ENCODE measurements around the gene YAF2.

Gene YAF2

DNA sequence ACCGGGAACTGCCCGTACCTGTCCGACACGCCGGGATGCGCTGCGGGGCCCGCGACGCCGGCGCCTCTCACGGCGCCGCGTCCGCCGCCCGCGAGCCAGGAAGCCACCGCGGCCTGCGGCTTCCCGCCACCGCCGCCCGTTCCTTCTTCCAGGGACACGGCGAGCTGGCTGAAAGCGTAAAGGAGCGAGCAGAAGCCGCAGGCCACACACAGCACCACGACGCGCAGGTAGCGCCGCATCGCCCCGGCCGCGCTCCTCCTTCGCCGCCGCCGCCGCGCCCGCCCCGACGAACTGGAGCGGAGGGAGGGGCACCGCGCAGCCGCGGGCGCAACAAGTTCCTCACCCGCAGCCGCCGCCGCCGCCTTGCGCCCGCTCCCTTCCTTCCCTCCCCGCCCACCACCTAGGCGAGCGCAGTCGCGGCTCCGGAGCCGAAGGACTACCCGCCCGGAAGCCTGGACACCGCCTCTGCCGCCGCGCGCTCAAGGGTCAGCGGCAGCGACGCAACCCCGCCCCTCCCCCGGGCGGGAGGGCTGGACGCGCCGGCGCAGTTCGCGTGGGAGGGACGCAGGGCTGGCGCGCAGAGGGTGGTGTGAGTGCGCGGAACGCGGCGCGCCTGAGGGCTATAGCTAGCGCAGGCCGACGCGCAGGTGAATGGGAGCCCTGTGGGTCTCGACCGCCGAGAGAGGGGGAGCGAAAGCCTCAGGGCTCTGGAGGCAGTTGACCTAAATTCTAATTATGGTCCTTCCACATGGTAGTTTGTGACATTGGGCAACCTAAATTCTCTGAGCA is 93.4 kb downstream of the YAF2 start, which contains the start of gene GXYLT1:
Gene GXYLT1 (minus strand): TSS at position 467 of the 789 bp plus-strand sequence. CDS start 228 bp downstream, at position 239.
- H3K27me3 ChIP-seq (ENCODE audit: control insufficient read depth, low read length) = no peaks in the 10 kb centered on the region
- peak within 1 kb of the TSS; percentile 85 for H3K4me2 ChIP-seq (ENCODE audit: low read length)
- no peak for TF ChIP-seq EZH2phosphoT487 (IDR thresholded peaks at IDR 0.05; ENCODE audit: borderline replicate concordance, low read length)
- TF ChIP-seq, protein P1, sequence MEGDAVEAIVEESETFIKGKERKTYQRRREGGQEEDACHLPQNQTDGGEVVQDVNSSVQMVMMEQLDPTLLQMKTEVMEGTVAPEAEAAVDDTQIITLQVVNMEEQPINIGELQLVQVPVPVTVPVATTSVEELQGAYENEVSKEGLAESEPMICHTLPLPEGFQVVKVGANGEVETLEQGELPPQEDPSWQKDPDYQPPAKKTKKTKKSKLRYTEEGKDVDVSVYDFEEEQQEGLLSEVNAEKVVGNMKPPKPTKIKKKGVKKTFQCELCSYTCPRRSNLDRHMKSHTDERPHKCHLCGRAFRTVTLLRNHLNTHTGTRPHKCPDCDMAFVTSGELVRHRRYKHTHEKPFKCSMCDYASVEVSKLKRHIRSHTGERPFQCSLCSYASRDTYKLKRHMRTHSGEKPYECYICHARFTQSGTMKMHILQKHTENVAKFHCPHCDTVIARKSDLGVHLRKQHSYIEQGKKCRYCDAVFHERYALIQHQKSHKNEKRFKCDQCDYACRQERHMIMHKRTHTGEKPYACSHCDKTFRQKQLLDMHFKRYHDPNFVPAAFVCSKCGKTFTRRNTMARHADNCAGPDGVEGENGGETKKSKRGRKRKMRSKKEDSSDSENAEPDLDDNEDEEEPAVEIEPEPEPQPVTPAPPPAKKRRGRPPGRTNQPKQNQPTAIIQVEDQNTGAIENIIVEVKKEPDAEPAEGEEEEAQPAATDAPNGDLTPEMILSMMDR (IDR thresholded peaks at IDR 0.05; ENCODE audit: low read depth, low read length, poor library complexity, severe bottlenecking) = no peak
- H3K36me3 ChIP-seq (ENCODE audit: control insufficient read depth, low read length) = no peaks in the 10 kb centered on the region
- peak within 1 kb of the TSS; percentile 54 for H3K27ac ChIP-seq (ENCODE audit: low read depth, low read length)
- peak within 1 kb of the TSS; percentile 82 for H3K4me3 ChIP-seq (ENCODE audit: low read length)
- H4K20me1 ChIP-seq (ENCODE audit: control insufficient read depth, insufficient read depth, low read depth, low read length) = peaks cover 7% of the 10 kb centered on the region; the same call in 1 of the 2 replicates
- no peaks in the 10 kb centered on the region for H3F3A ChIP-seq (ENCODE audit: control insufficient read depth, insufficient read depth)
- peaks cover 46% of the 10 kb centered on the region for H3K79me2 ChIP-seq (ENCODE audit: control insufficient read depth, low read length)
- H3K9me3 ChIP-seq (ENCODE audit: control insufficient read depth, insufficient read depth, low read length) = no peaks in the 10 kb centered on the region
- H3K4me1 ChIP-seq (ENCODE audit: control insufficient read depth, low read length) = peaks cover 25% of the 10 kb centered on the region
- no peaks in the 10 kb centered on the region for H3K9me2 ChIP-seq (replicated peaks; ENCODE audit: control insufficient read depth, low read length)

DNA sequence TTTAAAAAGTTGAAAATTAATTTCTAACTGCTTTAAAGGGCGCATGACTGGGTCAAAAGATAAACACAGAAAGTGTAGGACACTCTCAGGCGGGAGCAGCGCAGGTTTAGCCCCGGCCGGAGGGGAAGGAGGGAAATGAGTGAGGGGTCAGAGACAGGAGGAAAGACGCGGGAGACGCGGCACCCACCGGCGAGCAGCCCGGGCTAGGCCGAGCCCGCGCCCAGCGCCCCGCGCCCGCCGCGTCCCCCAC is 94.0 kb downstream of the YAF2 start:
- Histone ChIP-seq H3K27ac (ENCODE audit: low read depth, low read length) (peak overlapping the region; percentile 54), H3K4me1 (ENCODE audit: control insufficient read depth, low read length) (peaks cover 25% of the 10 kb centered on the region), H3K4me3 (ENCODE audit: low read length) (peak overlapping the region; percentile 82), H3K9me3 (ENCODE audit: control insufficient read depth, insufficient read depth, low read length) (no peaks in the 10 kb centered on the region), H3K9me2 (replicated peaks; ENCODE audit: control insufficient read depth, low read length) (no peaks in the 10 kb centered on the region), H3K27me3 (ENCODE audit: control insufficient read depth, low read length) (no peaks in the 10 kb centered on the region), H4K20me1 (ENCODE audit: control insufficient read depth, insufficient read depth, low read depth, low read length) (peaks cover 7% of the 10 kb centered on the region; the same call in 1 of the 2 replicates), H3F3A (ENCODE audit: control insufficient read depth, insufficient read depth) (no peaks in the 10 kb centered on the region), H3K4me2 (ENCODE audit: low read length) (peak overlapping the region; percentile 85), H3K36me3 (ENCODE audit: control insufficient read depth, low read length) (no peaks in the 10 kb centered on the region), H3K79me2 (ENCODE audit: control insufficient read depth, low read length) (peaks cover 51% of the 10 kb centered on the region)
- TF ChIP-seq, protein P1 (IDR thresholded peaks at IDR 0.05; ENCODE audit: low read depth, low read length, poor library complexity, severe bottlenecking) = no peak
- no peak for TF ChIP-seq EZH2phosphoT487 (IDR thresholded peaks at IDR 0.05; ENCODE audit: borderline replicate concordance, low read length)

DNA sequence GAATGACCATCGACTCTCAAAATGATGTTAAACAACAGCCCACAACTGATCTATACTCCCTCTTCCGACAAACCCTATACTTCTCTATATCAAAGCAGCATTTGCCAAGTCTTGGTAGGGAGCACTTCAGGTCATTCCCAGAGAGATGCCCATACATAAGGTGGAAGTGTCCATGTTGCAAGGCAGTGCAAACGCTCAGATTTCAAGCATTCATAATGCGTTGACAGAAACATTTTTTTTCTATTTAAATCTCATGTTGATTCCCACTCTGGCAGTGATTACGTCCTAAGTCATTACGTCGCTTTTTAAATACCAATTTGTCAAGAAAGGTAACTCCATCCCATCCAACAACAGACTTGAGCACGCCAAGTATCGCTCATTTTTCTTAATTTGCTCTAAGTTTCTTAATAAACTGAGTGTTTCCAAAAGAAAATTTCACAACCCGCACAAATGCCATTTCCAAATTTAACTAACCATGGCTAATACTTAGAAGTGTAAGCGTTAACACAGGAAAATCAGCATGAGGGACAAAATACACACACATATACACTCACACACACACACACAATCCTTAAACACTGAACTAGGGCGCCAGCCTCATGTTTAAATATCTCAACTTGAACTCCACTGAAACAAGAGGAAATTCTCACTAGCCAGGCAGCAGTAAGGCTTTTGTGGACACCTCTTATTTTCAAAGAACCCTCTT is 94.4 kb downstream of the YAF2 start:
- Histone ChIP-seq H3K4me1 (ENCODE audit: control insufficient read depth, low read length) (peaks cover 25% of the 10 kb centered on the region), H3K27me3 (ENCODE audit: control insufficient read depth, low read length) (no peaks in the 10 kb centered on the region), H3K4me2 (ENCODE audit: low read length) (peak overlapping the region; percentile 85), H3K36me3 (ENCODE audit: control insufficient read depth, low read length) (no peaks in the 10 kb centered on the region), H3K79me2 (ENCODE audit: control insufficient read depth, low read length) (peaks cover 56% of the 10 kb centered on the region), H3F3A (ENCODE audit: control insufficient read depth, insufficient read depth) (no peaks in the 10 kb centered on the region), H3K27ac (ENCODE audit: low read depth, low read length) (peak overlapping the region; percentile 54), H4K20me1 (ENCODE audit: control insufficient read depth, insufficient read depth, low read depth, low read length) (peaks cover 7% of the 10 kb centered on the region; the same call in 1 of the 2 replicates), H3K4me3 (ENCODE audit: low read length) (peak overlapping the region; percentile 82), H3K9me2 (replicated peaks; ENCODE audit: control insufficient read depth, low read length) (no peaks in the 10 kb centered on the region), H3K9me3 (ENCODE audit: control insufficient read depth, insufficient read depth, low read length) (no peaks in the 10 kb centered on the region)
- TF ChIP-seq, protein P1 (IDR thresholded peaks at IDR 0.05; ENCODE audit: low read depth, low read length, poor library complexity, severe bottlenecking) = no peak
- TF ChIP-seq EZH2phosphoT487 (IDR thresholded peaks at IDR 0.05; ENCODE audit: borderline replicate concordance, low read length) = no peak
